MV-4-11 (cell line): Measurements from ENCODE around the gene LRMDA.
A peak's percentile ranks its signal among the peaks of the same experiment; 100 is the strongest.

Experiments used
- DNase-seq: peaks from one replicate; lab custom pipeline; 2025; lab: John Stamatoyannopoulos, UW

Gene LRMDA

GRCh38 chr10:75646218-75646915 is 214.9 kb downstream of the LRMDA start:
- DNase-seq = no peak

GRCh38 chr10:75646916-75647315 is 215.5 kb downstream of the LRMDA start:
- DNase-seq = no peak

- DNase-seq = peak; percentile 7
These were observed 216.3 kb downstream of the LRMDA start for GRCh38 chr10:75647675-75648074.

GRCh38 chr10:75648351-75648750 is 216.9 kb downstream of the LRMDA start:
- DNase-seq = no peak

- peak; percentile 46 for DNase-seq
These were observed 217.4 kb downstream of the LRMDA start for GRCh38 chr10:75648854-75649253.

GRCh38 chr10:75649466-75649865 is 218.0 kb downstream of the LRMDA start:
- peak; percentile 22 for DNase-seq

GRCh38 chr10:75650648-75651047 is 219.2 kb downstream of the LRMDA start:
- DNase-seq = no peak

- no peak for DNase-seq
These were observed 220.0 kb downstream of the LRMDA start for GRCh38 chr10:75651417-75651816.

- no peak for DNase-seq
These were observed 220.8 kb downstream of the LRMDA start for GRCh38 chr10:75652146-75652740.

GRCh38 chr10:75653761-75654160 is 222.3 kb downstream of the LRMDA start:
- no peak for DNase-seq

- no peak for DNase-seq
These were observed 222.8 kb downstream of the LRMDA start for GRCh38 chr10:75654171-75654771.

- DNase-seq = no peak
These were observed 223.3 kb downstream of the LRMDA start for GRCh38 chr10:75654772-75655171.

- DNase-seq = no peak
These were observed 224.5 kb downstream of the LRMDA start for GRCh38 chr10:75655791-75656451.

GRCh38 chr10:75657351-75657750 is 225.9 kb downstream of the LRMDA start:
- no peak for DNase-seq

GRCh38 chr10:75658036-75658435 is 226.6 kb downstream of the LRMDA start:
- DNase-seq = no peak

GRCh38 chr10:75658496-75658895 is 227.1 kb downstream of the LRMDA start:
- no peak for DNase-seq

- DNase-seq = no peak
These were observed 227.5 kb downstream of the LRMDA start for GRCh38 chr10:75658915-75659314.

- DNase-seq = no peak
These were observed 229.4 kb downstream of the LRMDA start for GRCh38 chr10:75660823-75661222.

- DNase-seq = peak; percentile 47
These were observed 231.3 kb downstream of the LRMDA start for GRCh38 chr10:75662715-75663114.

- no peak for DNase-seq
These were observed 232.7 kb downstream of the LRMDA start for GRCh38 chr10:75663947-75664664.

- DNase-seq = no peak
These were observed 233.5 kb downstream of the LRMDA start for GRCh38 chr10:75664968-75665367.

- no peak for DNase-seq
These were observed 234.3 kb downstream of the LRMDA start for GRCh38 chr10:75665707-75666106.
